SK-N-SH treated with all-trans-retinoic acid at 6 μM for 48 hours (cell line): ENCODE results near the gene MYH9.

Source experiments
- ATAC-seq: fragments of 200-7000 bp; cut with Tn5 transposase; 3 replicates; pipeline ENCODE4 v1.9.1; 2020; ENCODE audit warnings: mild to moderate bottlenecking, moderate library complexity
- ARNTL ChIP-seq: fragments of 450-650 bp; formaldehyde crosslinking; IDR thresholded peaks from 2 replicates; pipeline ENCODE4 v1.5.0; 2020; ENCODE audit warnings: low read depth, mild to moderate bottlenecking, moderate library complexity, borderline replicate concordance
- BACH2 ChIP-seq: fragments of 250-450 bp; sonication (Bioruptor Pico); IDR thresholded peaks from 2 replicates; pipeline ENCODE4 v1.9.0; 2021; ENCODE audit warnings: mild to moderate bottlenecking, borderline replicate concordance
- CREB5 ChIP-seq: fragments of 250-450 bp; sonication (Bioruptor Pico); IDR thresholded peaks from 2 replicates; pipeline ENCODE4 v1.5.1; 2020; ENCODE audit warnings: low read depth, mild to moderate bottlenecking, moderate library complexity
- CSDC2 ChIP-seq: fragments of 250-450 bp; sonication (Bioruptor Pico); IDR thresholded peaks from 2 replicates; pipeline ENCODE4 v1.5.0; 2020; ENCODE audit warnings: mild to moderate bottlenecking, moderate library complexity
- CSRNP3 ChIP-seq: fragments of 250-450 bp; sonication (Bioruptor Pico); IDR thresholded peaks from 2 replicates; pipeline ENCODE4 v1.5.1; 2021; ENCODE audit warnings: mild to moderate bottlenecking, moderate library complexity
- GLIS3 ChIP-seq: fragments of 250-450 bp; sonication (Bioruptor Pico); IDR thresholded peaks from 2 replicates; pipeline ENCODE4 v1.5.0; 2020; ENCODE audit warnings: mild to moderate bottlenecking, moderate library complexity
- ISL1 ChIP-seq: fragments of 250-450 bp; sonication (Bioruptor Pico); IDR thresholded peaks from 2 replicates; pipeline ENCODE4 v2.1.2; 2022; ENCODE audit warnings: mild to moderate bottlenecking, moderate library complexity
- POU6F1 ChIP-seq: fragments of 250-450 bp; sonication (Bioruptor Pico); IDR thresholded peaks from 2 replicates; pipeline ENCODE4 v1.8.0; 2021; ENCODE audit warnings: low read depth, mild to moderate bottlenecking, moderate library complexity, borderline replicate concordance
- PPARA ChIP-seq: fragments of 250-450 bp; sonication (Bioruptor Pico); IDR thresholded peaks from 2 replicates; pipeline ENCODE4 v1.5.0; 2020; ENCODE audit warnings: mild to moderate bottlenecking, borderline replicate concordance
- RARB ChIP-seq: fragments of 250-450 bp; sonication (Bioruptor Pico); IDR thresholded peaks from 2 replicates; pipeline ENCODE4 v1.8.0; 2021; ENCODE audit warnings: mild to moderate bottlenecking, moderate library complexity
- SNAI2 ChIP-seq: fragments of 250-450 bp; sonication (Bioruptor Pico); IDR thresholded peaks from 2 replicates; pipeline ENCODE4 v1.5.0; 2020; ENCODE audit warnings: mild to moderate bottlenecking, moderate library complexity
- TCF4 ChIP-seq: fragments of 250-450 bp; sonication (Bioruptor Pico); IDR thresholded peaks from 2 replicates; pipeline ENCODE4 v1.8.0; 2021; ENCODE audit warnings: mild to moderate bottlenecking, moderate library complexity, borderline replicate concordance
- TOX ChIP-seq: fragments of 250-450 bp; sonication (Bioruptor Pico); IDR thresholded peaks from 2 replicates; pipeline ENCODE4 v1.8.0; 2021; ENCODE audit warnings: mild to moderate bottlenecking, moderate library complexity, borderline replicate concordance
- ZC3H10 ChIP-seq: fragments of 250-450 bp; sonication (Bioruptor Pico); IDR thresholded peaks from 2 replicates; pipeline ENCODE4 v1.5.1; 2021; ENCODE audit warnings: mild to moderate bottlenecking, moderate library complexity
- ZFP30 ChIP-seq: fragments of 450-650 bp; formaldehyde crosslinking; IDR thresholded peaks from 2 replicates; pipeline ENCODE4 v1.5.0; 2022; ENCODE audit warnings: mild to moderate bottlenecking, moderate library complexity
- ZNF565 ChIP-seq: fragments of 450-650 bp; formaldehyde crosslinking; conservative IDR thresholded peaks from 2 replicates; pipeline ENCODE4 v1.5.0; 2020; ENCODE audit warnings: low read depth, mild to moderate bottlenecking, moderate library complexity
- ZNF70 ChIP-seq: fragments of 450-650 bp; formaldehyde crosslinking; IDR thresholded peaks from 2 replicates; pipeline ENCODE4 v1.5.0; 2020; ENCODE audit warnings: mild to moderate bottlenecking, moderate library complexity
- ZNF8 ChIP-seq: fragments of 450-650 bp; formaldehyde crosslinking; IDR thresholded peaks from 2 replicates; pipeline ENCODE4 v1.5.0; 2020; ENCODE audit warnings: mild to moderate bottlenecking, moderate library complexity

The MYH9 gene

GRCh38 chr22:36236388-36237319 is 151.1 kb downstream of the MYH9 start:
- no peak for ATAC-seq

GRCh38 chr22:36235585-36235984 is 152.2 kb downstream of the MYH9 start:
- no peak for TF ChIP-seq GLIS3 (CRISPR knock-in tag)
- no peak for TF ChIP-seq CSRNP3
- no peak for TF ChIP-seq TOX (CRISPR knock-in tag)
- no peak for TF ChIP-seq ISL1
- no peak for TF ChIP-seq PPARA (CRISPR knock-in tag)
- no peak for TF ChIP-seq CREB5 (CRISPR knock-in tag)
- no peak for TF ChIP-seq ZNF70 (CRISPR knock-in tag)
- TF ChIP-seq TCF4 (CRISPR knock-in tag): no peak

More at GRCh38 chr22:36236388-36237319, 151.1 kb downstream of the MYH9 start:
- TF ChIP-seq POU6F1: no peak
- no peak for TF ChIP-seq CSDC2 (CRISPR knock-in tag)
- TF ChIP-seq ZNF70 (CRISPR knock-in tag): no peak
- TF ChIP-seq ZC3H10 (CRISPR knock-in tag): no peak
- TF ChIP-seq SNAI2: no peak
- no peak for TF ChIP-seq ZNF565 (CRISPR knock-in tag)
- TF ChIP-seq TCF4 (CRISPR knock-in tag): no peak
- no peak for TF ChIP-seq BACH2

GRCh38 chr22:36234919-36235318 is 152.8 kb downstream of the MYH9 start:
- ATAC-seq: no peak
- TF ChIP-seq ZFP30 (CRISPR knock-in tag): no peak
- no peak for TF ChIP-seq ISL1
- TF ChIP-seq ZNF70 (CRISPR knock-in tag): no peak
- no peak for TF ChIP-seq BACH2
- no peak for TF ChIP-seq CSRNP3
- no peak for TF ChIP-seq TCF4 (CRISPR knock-in tag)
- no peak for TF ChIP-seq ARNTL (CRISPR knock-in tag)
- TF ChIP-seq ZC3H10 (CRISPR knock-in tag): no peak
- TF ChIP-seq RARB (CRISPR knock-in tag): no peak
- no peak for TF ChIP-seq ZNF565 (CRISPR knock-in tag)
- no peak for TF ChIP-seq CREB5 (CRISPR knock-in tag)

More at GRCh38 chr22:36235585-36235984, 152.2 kb downstream of the MYH9 start:
- no peak for ATAC-seq

GRCh38 chr22:36234213-36234612 is 153.6 kb downstream of the MYH9 start:
- TF ChIP-seq ZNF8 (CRISPR knock-in tag) (no peak), ZFP30 (CRISPR knock-in tag) (no peak)
- TF ChIP-seq, all 23 proteins: peak for 0
- no peak for ATAC-seq

GRCh38 chr22:36233796-36234195 is 154.0 kb downstream of the MYH9 start:
- TF ChIP-seq TCF4 (CRISPR knock-in tag) (no peak), GLIS3 (CRISPR knock-in tag) (no peak), ZC3H10 (CRISPR knock-in tag) (no peak), ZNF70 (CRISPR knock-in tag) (no peak), CSRNP3 (no peak)
- TF ChIP-seq, all 23 proteins: peak for 0
- ATAC-seq: no peak
